ENCODE results near the gene DPF3.

- TF ChIP-seq YY1 (IDR thresholded peaks at IDR 0.05; ENCODE audit: insufficient read depth, insufficient read length) (no peak), SUZ12 (IDR thresholded peaks at IDR 0.05; ENCODE audit: extremely low read depth, insufficient read depth, insufficient read length) (no peak)
Measured at GRCh38 chr14:72845196-72845595, 48.7 kb downstream of the DPF3 start.
